HG03159 (cell line): ENCODE results near the gene PPP1R8.

Experiments used
- ATAC-seq: cut with Tn5 transposase; IDR thresholded peaks from one replicate; pipeline ENCODE4 v1.9.1; 2021; ENCODE audit warnings: mild to moderate bottlenecking, moderate library complexity; ENCODE audit not compliant: unreplicated experiment

The PPP1R8 gene

GRCh38 chr1:27887215-27888021 lies 56.8 kb downstream of the PPP1R8 start:
- ATAC-seq: no peak

GRCh38 chr1:27889506-27889905 lies 58.9 kb downstream of the PPP1R8 start:
- no peak for ATAC-seq

- ATAC-seq: peak; percentile 45
Measured at GRCh38 chr1:27891196-27891889, 60.8 kb downstream of the PPP1R8 start.

- no peak for ATAC-seq
Measured at GRCh38 chr1:27894521-27894920, 63.9 kb downstream of the PPP1R8 start.
